Measurements from ENCODE around the gene CDH24. TPM values are rescaled to one million over a fixed set of nuclear protein-coding genes. Genes with fewer than 3 reads are reported as not detected.

Gene CDH24
- total RNA-seq, 1 experiment from 2014 or later, result 17.9 TPM

- H3K4me3 Mint-ChIP-seq, result no peak overlapping the region
- no peaks in the 10 kb centered on the region for H3K27me3 Mint-ChIP-seq (ENCODE audit: low read depth)
- POLR2A ChIA-PET, result interaction anchor here (0.5 to 2.1 kb wide), 2 partner anchors 16 to 169 kb away, joined by 3 to 7 read pairs; partner anchors contain the start of genes ACIN1 and C14orf119
- CTCF ChIA-PET, result interaction anchor here (2.9 kb wide), 1 partner anchor 10 kb away, joined by 52 read pairs; no protein-coding TSS in a partner anchor
- H3K4me1 Mint-ChIP-seq, result no peaks in the 10 kb centered on the region
- H3K36me3 Mint-ChIP-seq, result peaks cover 83% of the 10 kb centered on the region
- DNase-seq (ENCODE audit: low spot score), result no peak
- no peak for ATAC-seq
- no peak for TF ChIP-seq JAZF1 (CRISPR knock-in tag; IDR thresholded peaks at IDR 0.05)
- no peak for TF ChIP-seq TEAD4 (CRISPR knock-in tag; IDR thresholded peaks at IDR 0.05)
- no peak for TF ChIP-seq FOXJ3 (CRISPR knock-in tag; IDR thresholded peaks at IDR 0.05; ENCODE audit: borderline replicate concordance)
- H3K9me3 Mint-ChIP-seq, result no peaks in the 10 kb centered on the region
- no peak overlapping the region for H3K27ac Mint-ChIP-seq
Observed at GRCh38 chr14:23078692-23079116, 21.4 kb upstream of the CDH24 start.

- Mint-ChIP-seq H3K27me3 (ENCODE audit: low read depth) (no peaks in the 10 kb centered on the region), H3K4me1 (peaks cover 2% of the 10 kb centered on the region; the same call in 1 of the 2 replicates), H3K9me3 (no peaks in the 10 kb centered on the region), H3K4me3 (no peak overlapping the region), H3K27ac (no peak overlapping the region), H3K36me3 (peaks cover 81% of the 10 kb centered on the region)
- TF ChIP-seq SP1 (CRISPR knock-in tag; conservative IDR thresholded peaks at IDR 0.05), result no peak
- no peak for TF ChIP-seq NR2C2 (CRISPR knock-in tag; IDR thresholded peaks at IDR 0.05)
- TF ChIP-seq ELF4 (CRISPR knock-in tag; IDR thresholded peaks at IDR 0.05; ENCODE audit: low read depth), result no peak
- TF ChIP-seq ERG (CRISPR knock-in tag; IDR thresholded peaks at IDR 0.05), result no peak
- no peak for TF ChIP-seq IRF2 (CRISPR knock-in tag; IDR thresholded peaks at IDR 0.05; ENCODE audit: borderline replicate concordance, low read depth)
- no peak for TF ChIP-seq USF1 (CRISPR knock-in tag; IDR thresholded peaks at IDR 0.05)
- TF ChIP-seq FOXP1 (CRISPR knock-in tag; IDR thresholded peaks at IDR 0.05; ENCODE audit: borderline replicate concordance), result no peak
- TF ChIP-seq ARID4B (CRISPR knock-in tag; IDR thresholded peaks at IDR 0.05; ENCODE audit: borderline replicate concordance), result no peak
- TF ChIP-seq ZNF121 (CRISPR knock-in tag; IDR thresholded peaks at IDR 0.05), result no peak
- no peak for TF ChIP-seq ZSCAN18 (CRISPR knock-in tag; IDR thresholded peaks at IDR 0.05)
- no peak for TF ChIP-seq NFATC4 (CRISPR knock-in tag; IDR thresholded peaks at IDR 0.05)
- no peak for TF ChIP-seq E2F1 (CRISPR knock-in tag; IDR thresholded peaks at IDR 0.05)
- no peak for TF ChIP-seq KAT7 (CRISPR knock-in tag; IDR thresholded peaks at IDR 0.05; ENCODE audit: borderline replicate concordance)
- TF ChIP-seq ZNF219 (CRISPR knock-in tag; IDR thresholded peaks at IDR 0.05; ENCODE audit: borderline replicate concordance), result no peak
- no peak for TF ChIP-seq STAT6 (CRISPR knock-in tag; conservative IDR thresholded peaks at IDR 0.05; ENCODE audit: low read depth)
- TF ChIP-seq ESRRA (CRISPR knock-in tag; IDR thresholded peaks at IDR 0.05; ENCODE audit: borderline replicate concordance), result no peak
- no peak for TF ChIP-seq E2F4 (CRISPR knock-in tag; IDR thresholded peaks at IDR 0.05; ENCODE audit: borderline replicate concordance, low read depth)
- ATAC-seq (no peak), DNase-seq (ENCODE audit: low spot score) (no peak)
- POLR2A ChIA-PET, result interaction anchor here (2.1 kb wide), 1 partner anchor 17 kb away, joined by 7 read pairs; the partner anchor contains the start of genes ACIN1 and C14orf119
- CTCF ChIA-PET, result interaction anchor here (0.6 to 2.9 kb wide), 14 partner anchors 9 to 243 kb away, joined by 3 to 52 read pairs (median 5); partner anchors contain the start of genes ACIN1, C14orf119, PABPN1 and PSMB11
Observed at GRCh38 chr14:23077962-23078361, 20.6 kb upstream of the CDH24 start.

All from WTC11 (cell line).